HG03457 (cell line): ENCODE results near the gene PPIF.

Source experiments
- ATAC-seq: cut with Tn5 transposase; IDR thresholded peaks from one replicate; pipeline ENCODE4 v1.9.1; 2021; ENCODE audit warnings: moderate number of reproducible peaks; ENCODE audit not compliant: unreplicated experiment

PPIF gene

DNA sequence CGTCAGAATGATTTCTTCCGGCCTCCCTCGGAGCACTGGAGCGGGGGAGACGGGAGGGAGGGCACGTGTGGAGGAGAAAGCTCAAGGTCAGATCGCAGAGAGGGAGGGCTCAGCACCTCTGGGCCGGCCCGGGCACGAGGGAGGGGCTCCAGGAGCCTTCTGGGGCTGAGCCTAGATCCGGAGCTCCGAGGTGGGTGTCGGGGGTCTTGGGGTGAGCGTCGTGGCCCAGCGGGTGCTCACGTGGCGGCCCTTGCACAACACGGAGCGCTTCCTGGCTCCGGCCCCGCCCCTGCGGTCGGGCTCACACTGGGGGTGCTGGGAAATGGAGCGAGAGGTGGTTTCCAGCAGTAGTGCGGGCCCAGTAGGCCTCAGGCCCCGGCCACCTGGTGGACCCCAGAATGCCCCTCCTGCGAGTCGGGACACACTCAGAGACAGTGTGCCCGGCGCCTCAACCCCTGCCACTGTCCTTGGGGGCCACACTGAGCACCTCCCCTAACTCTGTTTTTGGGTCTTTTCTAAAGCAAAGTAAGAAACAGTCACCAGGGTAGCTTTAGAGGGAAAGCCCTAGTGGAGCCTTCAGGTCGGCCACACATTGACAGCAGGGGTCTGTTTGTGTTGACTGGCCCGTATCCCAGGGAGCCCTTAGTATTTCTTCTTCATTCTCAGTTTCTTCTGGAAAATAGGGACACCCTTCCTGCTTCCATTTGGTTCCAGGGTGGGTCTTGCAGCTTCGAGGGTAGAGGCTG lies 798 bp downstream of the PPIF start:
- ATAC-seq: peak; percentile 66

DNA sequence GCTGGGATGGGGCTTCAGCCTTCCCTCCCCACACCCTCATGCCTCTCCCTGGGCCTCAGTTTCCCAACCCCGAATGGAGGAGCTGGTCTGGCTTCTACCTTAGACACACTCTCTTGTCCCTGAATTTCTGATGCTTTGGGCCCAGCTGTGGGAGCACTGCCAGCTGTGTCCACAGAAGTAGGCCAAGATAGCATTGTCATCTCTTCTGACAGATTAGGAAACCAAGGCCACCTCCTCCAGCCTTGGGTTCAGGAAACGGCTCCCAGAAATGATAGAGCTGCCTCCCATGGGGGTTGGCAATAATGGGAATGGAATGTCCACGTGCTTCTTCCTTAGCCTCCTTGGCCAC lies 1.3 kb downstream of the PPIF start:
- no peak for ATAC-seq

- ATAC-seq: no peak
These were observed 1.8 kb downstream of the PPIF start for GRCh38 chr10:79349072-79349491.

- ATAC-seq: no peak
These were observed 2.6 kb downstream of the PPIF start for GRCh38 chr10:79349766-79350406.

GRCh38 chr10:79350407-79351154 lies 3.3 kb downstream of the PPIF start:
- no peak for ATAC-seq

DNA sequence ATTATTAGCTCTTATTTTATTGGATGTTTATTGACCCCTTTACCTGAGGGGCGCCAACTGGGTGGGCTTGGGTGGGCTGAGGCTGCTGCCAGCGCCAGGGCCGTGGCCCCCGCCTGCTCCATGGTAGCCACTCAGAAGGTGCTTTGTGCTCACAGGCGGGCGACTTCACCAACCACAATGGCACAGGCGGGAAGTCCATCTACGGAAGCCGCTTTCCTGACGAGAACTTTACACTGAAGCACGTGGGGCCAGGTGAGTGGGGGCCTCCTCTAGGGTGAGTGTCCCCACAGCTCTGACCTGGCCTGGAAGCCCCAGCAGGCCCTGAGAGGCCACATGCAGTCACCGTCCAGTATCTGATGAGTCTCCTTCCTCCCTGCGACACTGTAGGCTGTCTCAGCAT lies 4.1 kb downstream of the PPIF start:
- no peak for ATAC-seq

DNA sequence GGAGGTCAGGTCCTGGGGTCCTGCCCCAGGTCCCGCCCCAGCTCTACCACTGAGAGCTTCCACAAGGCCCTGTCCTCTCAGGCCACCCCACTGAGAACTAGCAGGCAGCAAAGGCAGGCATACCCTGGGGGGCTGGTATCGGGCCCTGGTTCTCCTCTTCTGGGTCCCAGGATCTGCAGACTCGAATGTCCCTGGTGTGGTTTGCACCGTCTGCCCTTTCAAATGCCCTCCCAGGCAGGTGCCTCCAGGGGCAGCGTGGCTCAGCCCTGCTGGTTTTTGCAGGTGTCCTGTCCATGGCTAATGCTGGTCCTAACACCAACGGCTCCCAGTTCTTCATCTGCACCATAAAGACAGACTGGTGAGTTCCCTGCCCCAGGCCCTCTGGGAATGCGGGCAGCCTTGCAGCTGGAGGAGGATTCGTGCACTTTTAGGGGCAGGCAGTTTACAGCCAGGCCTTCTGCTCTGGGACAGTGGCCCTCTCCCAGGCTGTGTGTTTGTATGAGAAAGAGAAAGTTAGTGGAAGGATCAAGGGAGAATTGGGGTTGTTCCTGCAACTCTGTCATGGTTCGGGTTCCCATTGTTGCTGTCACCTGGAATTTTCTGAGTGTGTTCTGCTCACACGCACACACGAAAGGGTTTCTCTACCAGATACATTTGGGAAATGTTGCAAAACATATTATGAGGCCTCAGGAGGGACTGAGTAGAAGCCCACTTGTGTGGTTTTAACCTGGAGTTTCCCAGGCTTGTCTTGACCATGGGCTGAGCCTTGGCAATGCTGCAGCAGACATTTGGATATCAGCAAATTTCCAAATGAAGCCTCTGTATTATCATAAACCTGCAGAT lies 5.0 kb downstream of the PPIF start:
- ATAC-seq: no peak

DNA sequence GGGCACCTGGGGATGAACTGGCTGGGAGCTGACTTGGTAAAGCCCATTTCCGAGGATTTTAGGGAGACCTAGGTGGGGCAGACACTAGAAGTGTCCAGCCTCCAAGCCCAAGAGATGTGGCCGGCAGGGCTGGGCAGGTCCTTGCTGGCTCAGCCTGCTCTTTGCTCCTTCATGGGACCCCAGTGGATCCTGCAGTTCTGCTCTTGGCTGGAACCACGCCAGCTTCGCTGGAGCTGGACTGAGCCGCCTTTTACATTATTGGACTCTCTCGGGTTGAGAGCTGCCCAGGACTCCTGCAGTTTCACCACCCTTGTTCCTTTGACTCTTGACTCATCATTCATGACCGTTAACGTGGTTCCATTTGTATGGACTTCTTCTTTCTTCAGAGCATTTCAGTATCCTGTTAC lies 5.7 kb downstream of the PPIF start:
- ATAC-seq: no peak

GRCh38 chr10:79353726-79354125 lies 6.5 kb downstream of the PPIF start:
- ATAC-seq: no peak

- ATAC-seq: no peak
These were observed 6.9 kb downstream of the PPIF start for GRCh38 chr10:79354141-79354540.

GRCh38 chr10:79354615-79355014 lies 7.3 kb downstream of the PPIF start:
- ATAC-seq: no peak

- ATAC-seq: no peak
These were observed 8.2 kb downstream of the PPIF start for GRCh38 chr10:79355420-79356017.

GRCh38 chr10:79356104-79356503 lies 8.8 kb downstream of the PPIF start:
- ATAC-seq: no peak

GRCh38 chr10:79357180-79357579 lies 9.9 kb downstream of the PPIF start:
- ATAC-seq: no peak

DNA sequence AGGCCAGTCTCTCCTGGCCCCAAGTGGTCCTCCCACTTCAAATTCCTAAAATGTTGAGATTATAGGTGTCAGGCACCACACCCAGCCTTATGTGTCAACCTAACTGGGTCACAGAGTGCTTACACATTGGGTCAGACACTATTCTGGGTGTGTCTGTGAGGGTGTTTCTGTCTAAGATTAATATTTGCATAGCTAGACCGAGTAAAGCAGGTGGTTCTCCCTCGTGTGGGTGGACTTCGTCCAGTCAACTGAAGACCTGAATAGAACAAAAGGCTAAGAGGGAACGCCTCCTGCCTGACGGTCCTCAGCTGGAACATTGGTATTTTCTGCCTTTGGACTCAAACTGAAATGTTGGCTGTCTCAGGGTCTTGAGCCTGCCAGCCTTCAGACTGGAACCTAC lies 11.5 kb downstream of the PPIF start:
- no peak for ATAC-seq

- no peak for ATAC-seq
These were observed 12.7 kb downstream of the PPIF start for GRCh38 chr10:79359816-79360498.

DNA sequence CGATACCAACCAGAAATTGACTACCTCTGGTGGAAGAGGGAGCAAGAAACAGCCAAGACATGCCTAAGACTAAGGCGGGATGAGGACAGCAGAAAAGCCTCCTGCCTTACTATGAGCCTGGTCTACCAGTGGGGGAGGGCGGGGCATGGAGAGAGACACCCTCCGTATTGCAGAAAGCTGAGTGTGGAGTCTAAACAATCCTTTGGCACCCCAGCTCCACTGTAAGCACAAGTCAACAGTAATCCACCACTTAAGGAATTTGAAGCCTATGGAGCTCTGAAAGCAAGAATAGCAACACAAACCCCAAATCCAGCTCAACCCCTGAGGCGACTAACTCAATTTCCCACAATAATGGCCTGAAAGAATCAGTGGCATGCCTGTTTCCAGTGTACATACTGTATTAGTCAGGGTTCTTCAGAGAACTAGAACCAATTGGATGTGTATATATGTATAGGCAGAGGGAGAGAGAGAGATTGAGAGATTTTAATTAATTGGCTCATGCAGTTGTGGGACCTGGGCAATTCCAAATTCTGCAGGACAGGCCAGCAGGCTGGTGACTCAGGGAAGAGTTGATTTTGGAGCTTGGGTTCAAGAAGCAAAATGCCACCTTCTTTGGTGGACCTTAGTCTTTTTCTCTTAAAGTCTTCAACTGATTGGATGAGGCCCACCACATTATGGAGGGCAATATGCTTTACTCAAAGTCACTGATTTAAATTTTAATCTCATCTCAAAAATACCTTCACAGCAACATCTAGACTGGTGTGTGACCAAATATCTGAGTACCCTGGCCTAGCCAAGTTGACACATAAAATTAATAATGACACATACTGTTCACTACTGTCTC lies 13.5 kb downstream of the PPIF start:
- no peak for ATAC-seq

DNA sequence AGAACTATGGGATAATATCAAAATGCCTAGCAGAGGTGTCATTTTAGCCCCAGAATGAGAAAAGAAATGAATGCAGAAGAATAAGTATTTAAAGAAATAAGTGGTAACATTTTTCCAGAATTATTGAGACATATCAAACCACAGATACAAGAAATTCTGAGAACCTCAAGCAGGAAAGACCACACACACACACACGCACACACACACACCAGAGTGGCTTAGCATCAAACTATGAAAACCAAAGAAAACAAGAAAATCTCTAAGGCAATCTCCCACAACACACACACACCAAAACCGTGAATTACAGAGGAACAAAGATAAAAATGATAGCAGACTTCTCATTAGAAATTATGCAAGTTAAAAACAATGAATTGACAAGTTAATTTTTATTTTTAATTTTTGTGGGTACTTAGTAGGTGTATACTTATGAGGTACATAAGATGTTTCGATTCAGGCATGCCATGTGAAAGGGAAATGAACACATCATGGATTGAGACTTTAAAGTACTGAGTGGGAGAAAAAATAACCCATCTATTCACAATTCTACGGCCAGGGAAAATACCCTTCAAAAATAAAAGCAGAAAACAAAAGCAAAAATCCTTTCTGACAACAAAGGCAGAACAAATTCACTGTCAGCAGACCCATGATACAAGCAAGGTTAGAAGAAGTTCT lies 14.6 kb downstream of the PPIF start:
- ATAC-seq: no peak
